ENCODE measurements around the gene CHCHD5. TPM values are rescaled to one million over a fixed set of nuclear protein-coding genes. Genes with fewer than 3 reads are reported as not detected.

Gene CHCHD5
- total RNA-seq, 2 donors from 2014 or later: 30.4 to 41.8 TPM

DNA sequence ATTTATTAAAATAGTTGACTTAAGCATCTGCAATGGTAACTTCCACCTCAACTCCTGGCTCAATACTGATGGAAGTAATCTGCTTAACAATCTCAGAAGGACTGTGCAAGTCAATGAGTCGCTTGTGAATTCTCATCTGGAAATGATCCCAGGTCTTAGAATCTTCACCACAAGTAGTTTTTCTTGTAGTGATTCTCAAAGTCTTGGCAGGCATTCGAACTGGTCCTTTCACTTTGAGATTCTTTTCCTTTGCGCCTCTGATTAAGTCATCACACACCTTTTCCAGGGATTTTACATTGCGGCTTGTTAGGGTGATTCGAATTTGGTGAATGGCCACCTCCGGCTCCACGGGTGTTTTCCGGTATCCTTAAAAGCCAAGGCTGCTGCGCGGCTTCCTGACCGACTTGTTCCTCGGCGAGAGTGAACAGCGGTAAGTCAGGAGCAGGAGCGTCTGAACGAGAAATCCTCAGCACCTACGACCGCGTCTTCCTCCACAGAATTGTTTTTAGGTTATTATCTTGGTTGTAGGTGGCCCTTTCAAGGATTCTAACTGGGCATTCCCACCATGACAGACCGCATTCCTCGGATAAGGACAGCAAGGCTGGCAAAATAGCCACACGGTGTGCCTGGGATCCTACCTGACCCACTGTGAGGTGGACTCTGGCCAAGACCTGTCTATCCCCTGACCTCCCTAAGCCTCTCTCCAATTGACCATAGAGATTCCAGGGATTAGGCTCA is 37.5 kb downstream of the CHCHD5 start:
- no peaks in the 10 kb centered on the region for H3K9me3 Mint-ChIP-seq
- DNase-seq (no peak), ATAC-seq (replicated peaks in 1 of 2) (no peak)
- H3K4me3 Mint-ChIP-seq: no peak overlapping the region
- H3K27me3 Mint-ChIP-seq (ENCODE audit: low read depth): no peaks in the 10 kb centered on the region
- peaks cover 24% of the 10 kb centered on the region for H3K4me1 Mint-ChIP-seq (ENCODE audit: low read depth)
- H3K36me3 Mint-ChIP-seq (ENCODE audit: insufficient read depth in 2 of 2): no peaks in the 10 kb centered on the region
- H3K27ac Mint-ChIP-seq: no peak overlapping the region

DNA sequence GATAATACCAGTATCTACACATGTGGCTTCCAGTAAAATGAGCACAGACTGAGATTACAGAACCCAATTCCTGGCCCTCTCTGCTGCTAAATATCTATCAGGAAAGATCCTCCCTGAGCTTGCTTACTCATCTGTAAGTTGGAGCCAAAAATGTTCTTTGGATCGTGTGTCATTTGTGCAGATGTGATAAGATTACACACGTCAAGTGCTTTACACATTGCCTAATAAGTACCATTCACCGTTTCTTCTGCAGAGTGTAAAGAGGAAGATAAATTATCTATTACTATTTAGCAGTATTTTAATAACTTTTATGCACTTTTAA is 38.1 kb downstream of the CHCHD5 start:
- peaks cover 29% of the 10 kb centered on the region for H3K4me1 Mint-ChIP-seq (ENCODE audit: low read depth)
- H3K9me3 Mint-ChIP-seq: no peaks in the 10 kb centered on the region
- H3K27me3 Mint-ChIP-seq (ENCODE audit: low read depth): no peaks in the 10 kb centered on the region
- H3K36me3 Mint-ChIP-seq (ENCODE audit: insufficient read depth in 2 of 2): no peaks in the 10 kb centered on the region
- no peak for DNase-seq
- no peak overlapping the region for H3K27ac Mint-ChIP-seq
- H3K4me3 Mint-ChIP-seq: no peak overlapping the region
- no peak for ATAC-seq (replicated peaks in 1 of 2)

DNA sequence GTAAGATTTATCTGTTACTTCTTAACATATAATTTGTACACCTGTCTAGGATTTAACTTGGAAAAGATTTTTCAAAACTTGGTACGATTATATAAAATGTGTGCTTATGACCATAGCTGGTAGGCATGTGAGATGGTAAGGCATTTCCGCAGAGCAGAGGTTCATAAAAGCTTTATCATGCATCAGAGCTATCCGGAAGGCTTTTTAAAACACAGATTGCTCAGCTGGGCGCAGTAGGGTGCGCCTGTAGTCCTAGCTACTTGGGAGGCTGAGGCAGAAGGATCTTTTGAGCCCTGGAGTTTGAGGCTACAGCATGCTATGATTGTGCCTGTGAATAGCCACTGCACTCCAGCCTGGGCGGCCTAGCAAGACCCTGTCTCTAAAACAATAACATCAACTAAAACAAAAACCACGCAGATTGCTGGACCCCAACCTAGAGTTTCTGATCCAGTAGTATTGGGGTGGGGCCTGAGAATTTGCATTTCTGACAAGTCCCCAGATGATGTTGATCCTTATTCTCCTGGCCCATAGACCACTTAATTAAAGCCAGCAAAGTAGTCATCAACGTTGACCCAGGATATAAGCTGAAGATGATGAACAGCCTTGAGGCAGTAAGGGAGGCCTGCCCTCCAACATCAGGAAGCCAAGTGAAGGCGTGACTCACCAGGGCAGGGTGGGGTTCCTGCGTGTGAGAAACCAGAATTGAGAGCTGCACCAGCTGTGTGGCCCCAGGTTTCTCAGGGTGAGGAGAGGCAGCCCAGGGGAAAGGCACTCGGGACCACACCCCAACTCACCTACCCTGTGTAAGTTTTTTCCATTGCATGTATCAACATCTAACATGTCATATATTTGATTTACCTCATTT is 39.7 kb downstream of the CHCHD5 start:
- Mint-ChIP-seq H3K27ac (peak overlapping the region; percentile 2), H3K9me3 (no peaks in the 10 kb centered on the region), H3K27me3 (ENCODE audit: low read depth) (no peaks in the 10 kb centered on the region), H3K4me3 (peak overlapping the region in 1 of 2 donors; percentile 13), H3K36me3 (ENCODE audit: insufficient read depth in 2 of 2) (no peaks in the 10 kb centered on the region), H3K4me1 (ENCODE audit: low read depth) (peaks cover 43% of the 10 kb centered on the region)
- ATAC-seq (replicated peaks in 1 of 2) (peak; percentile 87 to 92), DNase-seq (peak; percentile 77 to 82)

- Mint-ChIP-seq H3K4me1 (ENCODE audit: low read depth) (peaks cover 58% of the 10 kb centered on the region), H3K27ac (no peak overlapping the region), H3K4me3 (no peak overlapping the region), H3K36me3 (ENCODE audit: insufficient read depth in 2 of 2) (no peaks in the 10 kb centered on the region), H3K9me3 (no peaks in the 10 kb centered on the region), H3K27me3 (ENCODE audit: low read depth) (no peaks in the 10 kb centered on the region)
- DNase-seq: no peak
- no peak for ATAC-seq (replicated peaks in 1 of 2)
Measured at GRCh38 chr2:112625474-112626114, 41.2 kb downstream of the CHCHD5 start.

GRCh38 chr2:112626604-112627059 is 42.2 kb downstream of the CHCHD5 start:
- H3K27me3 Mint-ChIP-seq (ENCODE audit: low read depth): no peaks in the 10 kb centered on the region
- DNase-seq (peak; percentile 67 to 71), ATAC-seq (replicated peaks in 1 of 2) (peak; percentile 66 to 67)
- peaks cover 68% of the 10 kb centered on the region for H3K4me1 Mint-ChIP-seq (ENCODE audit: low read depth)
- H3K4me3 Mint-ChIP-seq: peak overlapping the region; percentile 50 to 55
- H3K9me3 Mint-ChIP-seq: no peaks in the 10 kb centered on the region
- no peak overlapping the region for H3K27ac Mint-ChIP-seq
- H3K36me3 Mint-ChIP-seq (ENCODE audit: insufficient read depth in 2 of 2): no peaks in the 10 kb centered on the region

- Mint-ChIP-seq H3K27me3 (ENCODE audit: low read depth) (no peaks in the 10 kb centered on the region), H3K9me3 (no peaks in the 10 kb centered on the region), H3K27ac (no peak overlapping the region), H3K36me3 (ENCODE audit: insufficient read depth in 2 of 2) (no peaks in the 10 kb centered on the region), H3K4me1 (ENCODE audit: low read depth) (peaks cover 75% of the 10 kb centered on the region), H3K4me3 (peak overlapping the region; percentile 50 to 55)
- no peak for DNase-seq
- peak in 1 of 2 donors; percentile 5 for ATAC-seq (replicated peaks in 1 of 2)
Measured at GRCh38 chr2:112627060-112628040, 42.9 kb downstream of the CHCHD5 start.

DNA sequence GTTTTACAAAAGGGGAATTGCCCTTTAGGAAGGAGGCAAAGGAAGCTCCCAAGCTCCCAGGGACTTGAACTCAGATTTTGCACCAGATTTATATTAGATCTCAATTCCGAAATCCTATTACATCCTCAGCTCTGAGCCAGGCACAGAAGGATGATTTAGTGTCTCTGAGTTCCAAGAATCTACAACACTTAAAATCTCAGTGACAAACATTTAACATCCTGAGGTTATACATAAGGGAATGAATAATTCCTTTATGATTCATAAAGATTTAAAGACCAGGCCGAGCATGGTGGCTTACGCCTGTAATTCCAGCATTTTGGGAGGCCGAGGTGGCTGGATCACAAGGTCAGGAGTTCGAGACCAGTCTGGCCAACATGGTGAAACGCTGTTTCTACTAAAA is 44.8 kb downstream of the CHCHD5 start:
- peaks cover 5% of the 10 kb centered on the region for H3K27me3 Mint-ChIP-seq (ENCODE audit: low read depth)
- H3K27ac Mint-ChIP-seq: peak overlapping the region; percentile 69
- DNase-seq (no peak), ATAC-seq (replicated peaks in 1 of 2) (no peak)
- H3K36me3 Mint-ChIP-seq (ENCODE audit: insufficient read depth in 2 of 2): no peaks in the 10 kb centered on the region
- peak overlapping the region in 1 of 2 donors; percentile 66 for H3K4me3 Mint-ChIP-seq
- no peaks in the 10 kb centered on the region for H3K9me3 Mint-ChIP-seq
- H3K4me1 Mint-ChIP-seq (ENCODE audit: low read depth): peaks cover 79% of the 10 kb centered on the region

GRCh38 chr2:112629823-112630222 is 45.4 kb downstream of the CHCHD5 start:
- H3K9me3 Mint-ChIP-seq: no peaks in the 10 kb centered on the region

GRCh38 chr2:112630268-112630667 is 45.9 kb downstream of the CHCHD5 start:
- Mint-ChIP-seq H3K9me3 (no peaks in the 10 kb centered on the region), H3K4me3 (peak overlapping the region; percentile 77 to 86), H3K36me3 (ENCODE audit: insufficient read depth in 2 of 2) (no peaks in the 10 kb centered on the region), H3K27ac (no peak overlapping the region), H3K27me3 (ENCODE audit: low read depth) (peaks cover 11% of the 10 kb centered on the region), H3K4me1 (ENCODE audit: low read depth) (peaks cover 81% of the 10 kb centered on the region)
- DNase-seq (no peak), ATAC-seq (replicated peaks in 1 of 2) (no peak)

More at GRCh38 chr2:112629823-112630222, 45.4 kb downstream of the CHCHD5 start:
- Mint-ChIP-seq H3K4me3 (peak overlapping the region in 1 of 2 donors; percentile 66), H3K27me3 (ENCODE audit: low read depth) (peaks cover 11% of the 10 kb centered on the region), H3K27ac (peak overlapping the region; percentile 69), H3K36me3 (ENCODE audit: insufficient read depth in 2 of 2) (no peaks in the 10 kb centered on the region), H3K4me1 (ENCODE audit: low read depth) (peaks cover 79% of the 10 kb centered on the region)
- ATAC-seq (replicated peaks in 1 of 2): no peak
- no peak for DNase-seq

- Mint-ChIP-seq H3K4me3 (peak overlapping the region in 1 of 2 donors; percentile 25), H3K36me3 (ENCODE audit: insufficient read depth in 2 of 2) (no peaks in the 10 kb centered on the region), H3K9me3 (no peaks in the 10 kb centered on the region), H3K27me3 (ENCODE audit: low read depth) (peaks cover 19% of the 10 kb centered on the region), H3K27ac (no peak overlapping the region), H3K4me1 (ENCODE audit: low read depth) (peaks cover 77% of the 10 kb centered on the region)
- ATAC-seq (replicated peaks in 1 of 2) (no peak), DNase-seq (no peak)
Measured at GRCh38 chr2:112633708-112634107, 49.3 kb downstream of the CHCHD5 start.

- no peak for ATAC-seq (replicated peaks in 1 of 2)
- Mint-ChIP-seq H3K4me1 (ENCODE audit: low read depth) (peaks cover 72% of the 10 kb centered on the region), H3K9me3 (no peaks in the 10 kb centered on the region), H3K27ac (no peak overlapping the region), H3K27me3 (ENCODE audit: low read depth) (peaks cover 19% of the 10 kb centered on the region), H3K36me3 (ENCODE audit: insufficient read depth in 2 of 2) (no peaks in the 10 kb centered on the region), H3K4me3 (peak overlapping the region in 1 of 2 donors; percentile 25)
- no peak for DNase-seq
Measured at GRCh38 chr2:112634153-112634873, 49.9 kb downstream of the CHCHD5 start.

DNA sequence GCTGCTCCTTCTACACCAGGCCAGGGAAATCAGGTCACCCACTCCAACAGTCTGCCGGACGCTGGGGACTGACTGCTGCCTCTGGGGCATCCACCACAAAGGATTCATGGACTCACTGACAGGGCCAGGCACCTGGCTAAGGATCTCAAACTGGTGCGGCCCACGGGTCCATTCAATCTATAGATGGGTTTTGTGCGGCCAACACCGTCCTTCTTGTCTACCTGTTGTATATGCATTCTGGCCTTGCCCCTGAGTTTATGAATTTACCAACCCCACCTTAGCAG is 50.4 kb downstream of the CHCHD5 start:
- Mint-ChIP-seq H3K36me3 (ENCODE audit: insufficient read depth in 2 of 2) (no peaks in the 10 kb centered on the region), H3K4me3 (peak overlapping the region in 1 of 2 donors; percentile 11), H3K9me3 (no peaks in the 10 kb centered on the region), H3K27ac (no peak overlapping the region), H3K27me3 (ENCODE audit: low read depth) (peaks cover 19% of the 10 kb centered on the region), H3K4me1 (ENCODE audit: low read depth) (peaks cover 69% of the 10 kb centered on the region)
- ATAC-seq (replicated peaks in 1 of 2) (no peak), DNase-seq (no peak)
